K562 (cell line): ENCODE measurements around the gene PLRG1. TPM values are rescaled to one million over a fixed set of nuclear protein-coding genes. Genes with fewer than 3 reads are reported as not detected.

ENCODE experiments used
- CCAR2 ChIP-seq: fragments of 200-400 bp; formaldehyde crosslinking; IDR thresholded peaks from 2 replicates; pipeline ENCODE4 v1.6.1; 2017; ENCODE audit warnings: mild to moderate bottlenecking, low read depth, low read length
- CGGBP1 ChIP-seq: fragments of 250-450 bp; sonication (Bioruptor Pico); IDR thresholded peaks from 2 replicates; pipeline ENCODE4 v1.9.0; 2021; ENCODE audit warnings: mild to moderate bottlenecking
- CREM ChIP-seq: IDR thresholded peaks from 2 replicates; pipeline ENCODE4 v1.6.1; 2014; ENCODE audit warnings: antibody characterized with exemption, low read depth
- E4F1 ChIP-seq: fragments of 250-450 bp; sonication (Bioruptor Pico); IDR thresholded peaks from 2 replicates; pipeline ENCODE4 v1.5.0; 2021; ENCODE audit warnings: mild to moderate bottlenecking, borderline replicate concordance
- EHMT2 ChIP-seq: fragments of 450-650 bp; IDR thresholded peaks from 2 replicates; pipeline ENCODE4 v1.6.1; 2018; ENCODE audit warnings: antibody characterized with exemption
- ETV1 ChIP-seq: fragments of 450-650 bp; conservative IDR thresholded peaks from 2 replicates; pipeline ENCODE4 v1.6.1; 2016; ENCODE audit warnings: missing genetic modification characterization, control low read depth, low read depth, missing compliant biosample characterization
- HDGF ChIP-seq: fragments of 450-650 bp; IDR thresholded peaks from 2 replicates; pipeline ENCODE4 v1.6.1; 2016
- HNRNPLL ChIP-seq: fragments of 200-400 bp; formaldehyde crosslinking; IDR thresholded peaks from 2 replicates; pipeline ENCODE4 v1.6.1; 2017; ENCODE audit warnings: low read length, low read depth, mild to moderate bottlenecking; ENCODE audit not compliant: poor library complexity, severe bottlenecking
- MECOM ChIP-seq: fragments of 250-450 bp; sonication (Bioruptor Pico); IDR thresholded peaks from 2 replicates; pipeline ENCODE4 v1.8.0; 2022; ENCODE audit warnings: inconsistent platforms
- MGA ChIP-seq: fragments of 450-650 bp; IDR thresholded peaks from 2 replicates; pipeline ENCODE4 v1.6.1; 2016; ENCODE audit warnings: mild to moderate bottlenecking, moderate library complexity
- RBM39 ChIP-seq: fragments of 200-400 bp; formaldehyde crosslinking; optimal IDR thresholded peaks from 2 replicates; pipeline ENCODE3; 2018; ENCODE audit warnings: low read depth, low read length
- ZNF134 ChIP-seq: fragments of 250-450 bp; sonication (Bioruptor Pico); conservative IDR thresholded peaks from 2 replicates; pipeline ENCODE4 v1.4.0; 2020
- polyA plus RNA-seq, 8 experiments: library from polyadenylated mRNA; depleted of rRNA in 4 of 8; stranded (reverse) in 5 of 8; unstranded in 3 of 8; fragments of >200 nt; fragmentation: Nextera tagmentation in 2 of 8; fragmentation: Illumina TruSeq in 1 of 8; extraction: Ambion mirVana in 2 of 8; extraction: Trizol in 1 of 8; gene quantifications; 2 replicates each; pipeline versions ENCODE4 v1.2.1 to v1.2.3, GENCODE V29; 2011 to 2014; ENCODE audit warnings: inconsistent platforms in 1 of 8, missing spikeins in 1 of 8
- total RNA-seq, 7 experiments: library from RNA; depleted of rRNA in 6 of 7; stranded (reverse); fragments of >200 nt in 6 of 7; fragmentation: Illumina TruSeq in 2 of 7; extraction: Trizol in 2 of 7; gene quantifications; 2 replicates each; pipeline versions ENCODE4 v1.2.1 to v1.2.3, GENCODE V29; 2011 to 2021; ENCODE audit warnings: low replicate concordance in 1 of 7

PLRG1 gene
- total and polyA plus RNA-seq, 9 of the 15 experiments (the other 6 are each of a cell fraction or from before 2014, with no cell fraction given) = 48.0 to 248 (median 120) TPM

GRCh38 chr4:154559494-154560418 is 9.6 kb upstream of the PLRG1 start (continued):
- TF ChIP-seq MGA (no peak), CGGBP1 (CRISPR knock-in tag) (no peak), MECOM (CRISPR knock-in tag) (no peak), CCAR2 (no peak), CREM (peak; percentile 53; the same call in 1 of the 2 replicates), ZNF134 (no peak), EHMT2 (peak; percentile 62; the same call in 1 of the 2 replicates), ETV1 (tag) (no peak), HDGF (no peak), HNRNPLL (no peak), E4F1 (CRISPR knock-in tag) (no peak), RBM39 (no peak)
